Astrocyte (in vitro differentiated cells and primary cell): Measurements from ENCODE around the gene CHD6.

ENCODE experiments used
- EZH2 ChIP-seq: IDR thresholded peaks from 2 replicates; pipeline ENCODE4 v1.6.1; 2012; ENCODE audit warnings: mild to moderate bottlenecking, low read length, inconsistent platforms; ENCODE audit not compliant: insufficient read depth
- TF ChIP-seq, protein P1 (sequence below): IDR thresholded peaks from 2 replicates; pipeline ENCODE4 v1.5.1; 2011; ENCODE audit warnings: low read depth, mild to moderate bottlenecking, inconsistent platforms, low read length, moderate library complexity; ENCODE audit not compliant: insufficient read depth

DNA sequence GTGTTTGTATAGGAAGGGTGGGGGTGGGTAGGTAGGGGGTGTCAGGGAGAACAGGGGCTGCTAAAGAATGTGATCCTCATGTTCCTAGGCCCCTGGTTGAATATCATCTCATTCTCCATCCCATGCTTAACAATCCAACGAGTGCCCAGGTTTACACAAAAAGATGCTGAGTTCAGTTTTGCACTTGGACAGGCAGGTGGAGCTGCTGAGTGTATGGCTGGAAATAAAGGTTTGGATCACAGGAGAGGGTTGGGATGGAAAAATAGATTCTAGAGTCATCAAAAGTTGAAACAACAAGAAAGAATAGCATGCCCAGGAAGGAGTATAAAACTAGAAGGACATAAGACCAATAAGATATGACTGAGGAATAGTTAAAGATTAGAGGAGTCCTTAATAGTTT lies 14.2 kb downstream of the CHD6 start:
- TF ChIP-seq, protein P1, sequence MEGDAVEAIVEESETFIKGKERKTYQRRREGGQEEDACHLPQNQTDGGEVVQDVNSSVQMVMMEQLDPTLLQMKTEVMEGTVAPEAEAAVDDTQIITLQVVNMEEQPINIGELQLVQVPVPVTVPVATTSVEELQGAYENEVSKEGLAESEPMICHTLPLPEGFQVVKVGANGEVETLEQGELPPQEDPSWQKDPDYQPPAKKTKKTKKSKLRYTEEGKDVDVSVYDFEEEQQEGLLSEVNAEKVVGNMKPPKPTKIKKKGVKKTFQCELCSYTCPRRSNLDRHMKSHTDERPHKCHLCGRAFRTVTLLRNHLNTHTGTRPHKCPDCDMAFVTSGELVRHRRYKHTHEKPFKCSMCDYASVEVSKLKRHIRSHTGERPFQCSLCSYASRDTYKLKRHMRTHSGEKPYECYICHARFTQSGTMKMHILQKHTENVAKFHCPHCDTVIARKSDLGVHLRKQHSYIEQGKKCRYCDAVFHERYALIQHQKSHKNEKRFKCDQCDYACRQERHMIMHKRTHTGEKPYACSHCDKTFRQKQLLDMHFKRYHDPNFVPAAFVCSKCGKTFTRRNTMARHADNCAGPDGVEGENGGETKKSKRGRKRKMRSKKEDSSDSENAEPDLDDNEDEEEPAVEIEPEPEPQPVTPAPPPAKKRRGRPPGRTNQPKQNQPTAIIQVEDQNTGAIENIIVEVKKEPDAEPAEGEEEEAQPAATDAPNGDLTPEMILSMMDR = no peak
- TF ChIP-seq EZH2 = no peak
